Hepatic stellate cell (primary cell): Measurements from ENCODE around the gene MACF1.
"Not testable (repeated sequence)": the region's sequence is repeated elsewhere in the genome, so short reads cannot be mapped to it uniquely, and the experiment has no call there.

Experiments
- DNase-seq: peaks from one replicate; pipeline ENCODE4 v3.0.0; 2011; ENCODE audit warnings: low spot score

The MACF1 gene

DNA sequence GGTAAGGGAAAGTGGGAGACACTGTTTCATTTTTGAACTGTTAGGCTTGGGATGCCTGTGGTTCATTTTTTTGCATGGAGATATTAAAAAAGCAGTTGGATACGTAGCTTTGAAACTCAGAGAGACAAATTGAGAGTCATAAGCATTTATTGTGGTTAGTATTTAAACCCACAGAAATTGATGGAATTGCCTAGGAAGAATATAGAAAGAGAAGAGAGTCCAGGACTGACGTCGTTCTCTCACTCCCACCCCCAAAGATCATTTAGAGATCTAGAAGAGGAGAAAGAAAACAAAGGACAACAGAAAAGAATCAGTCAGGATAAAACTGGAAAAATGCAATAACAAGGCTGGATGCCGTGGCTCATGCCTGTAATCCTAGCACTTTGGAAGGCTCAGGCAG is 213.7 kb downstream of the MACF1 start:
- no peak for DNase-seq

GRCh38 chr1:39420493-39420892 is 216.0 kb downstream of the MACF1 start:
- no peak for DNase-seq

DNA sequence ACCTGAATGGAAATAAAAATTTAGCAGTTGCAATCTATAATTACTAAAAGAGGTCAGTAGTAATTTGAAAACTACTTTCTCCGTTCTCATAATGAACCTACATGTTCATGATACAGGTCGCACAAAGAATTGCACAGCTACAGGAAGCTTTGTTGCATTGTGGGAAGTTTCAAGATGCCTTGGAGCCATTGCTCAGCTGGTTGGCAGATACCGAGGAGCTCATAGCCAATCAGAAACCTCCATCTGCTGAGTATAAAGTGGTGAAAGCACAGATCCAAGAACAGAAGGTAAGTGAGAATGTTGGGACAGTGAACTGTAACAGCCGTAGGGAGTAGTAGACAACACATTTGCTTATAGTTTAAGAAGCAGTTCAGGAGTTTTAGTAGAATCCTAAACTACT is 218.1 kb downstream of the MACF1 start:
- no peak for DNase-seq

DNA sequence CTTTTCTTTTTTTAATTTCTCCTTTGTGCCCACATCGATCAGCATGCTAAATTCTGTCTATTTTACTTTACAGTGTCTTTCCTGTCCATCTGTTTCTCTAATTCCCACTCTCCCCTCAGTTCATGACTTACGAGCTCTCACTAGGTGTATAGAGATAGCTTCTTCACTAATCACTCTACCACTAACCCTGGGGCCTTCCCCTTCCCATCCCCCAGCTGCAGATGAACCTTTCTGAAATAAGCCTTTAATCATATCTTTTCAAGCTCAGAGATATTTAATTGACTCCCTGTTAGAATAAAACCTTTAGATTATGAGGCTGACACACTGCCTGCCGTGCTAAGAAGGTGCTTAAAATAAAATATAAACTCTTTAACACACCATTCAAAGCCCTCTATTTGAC is 220.7 kb downstream of the MACF1 start:
- no peak for DNase-seq

DNA sequence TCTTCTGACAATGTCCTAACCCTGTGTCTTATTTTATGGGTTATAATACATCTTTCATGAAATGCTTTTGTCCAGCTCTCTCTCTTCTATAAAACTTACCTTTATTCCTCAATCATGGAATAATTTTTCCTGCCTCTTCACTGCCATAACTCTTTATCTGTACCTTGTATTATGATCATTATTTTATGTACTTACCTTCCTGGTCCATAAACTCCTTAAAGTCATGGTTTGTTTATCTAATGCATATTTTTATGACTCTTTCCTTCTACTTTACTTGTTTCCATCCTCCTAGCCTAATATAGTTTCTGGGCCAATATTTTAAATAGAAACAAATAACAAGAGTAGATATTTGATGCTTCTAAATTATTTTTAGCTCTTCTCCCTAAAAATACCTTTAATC is 221.1 kb downstream of the MACF1 start:
- no peak for DNase-seq

DNA sequence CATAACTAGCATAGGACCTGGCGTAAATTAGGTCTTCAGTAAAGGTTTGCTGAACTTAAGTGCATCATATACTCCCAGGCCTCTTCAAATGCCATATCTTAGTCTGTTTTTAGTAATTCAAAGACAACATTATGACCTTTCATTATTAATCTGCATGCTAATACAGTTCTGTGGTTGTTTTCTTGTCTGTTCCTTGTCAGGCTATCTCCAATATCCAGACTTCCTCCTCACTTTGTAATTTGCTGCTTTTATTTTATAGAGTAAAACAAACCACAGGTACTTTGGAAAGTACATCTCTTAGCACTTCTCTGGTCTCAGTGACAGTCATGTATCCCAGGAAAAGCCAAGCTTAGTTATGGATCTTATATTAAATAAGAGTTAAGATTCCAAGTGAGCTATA is 221.9 kb downstream of the MACF1 start:
- no peak for DNase-seq

- DNase-seq: no peak
Measured at GRCh38 chr1:39427374-39427773, 222.9 kb downstream of the MACF1 start.

- no peak for DNase-seq
Measured at GRCh38 chr1:39427912-39428311, 223.4 kb downstream of the MACF1 start.

DNA sequence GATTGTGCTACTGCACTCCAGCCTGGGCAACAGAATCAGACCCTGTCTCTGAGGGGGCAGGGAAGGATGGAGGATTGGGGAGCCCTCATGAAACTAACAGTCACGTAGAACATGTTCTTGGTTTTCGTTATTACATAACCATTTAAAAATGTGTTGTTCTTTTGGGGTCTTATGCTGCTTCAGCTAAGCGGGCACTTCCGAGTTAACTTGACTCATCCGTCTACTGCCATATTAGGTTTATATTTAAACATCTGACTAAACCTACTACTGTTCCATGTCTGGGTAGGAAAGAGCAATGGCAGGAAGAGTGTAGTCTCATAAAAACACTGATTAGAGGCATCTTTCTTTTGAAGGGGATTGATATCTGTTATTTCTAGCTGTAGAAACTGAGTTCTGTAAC is 227.4 kb downstream of the MACF1 start:
- DNase-seq: no peak

GRCh38 chr1:39434797-39435395 is 230.4 kb downstream of the MACF1 start:
- no peak for DNase-seq

DNA sequence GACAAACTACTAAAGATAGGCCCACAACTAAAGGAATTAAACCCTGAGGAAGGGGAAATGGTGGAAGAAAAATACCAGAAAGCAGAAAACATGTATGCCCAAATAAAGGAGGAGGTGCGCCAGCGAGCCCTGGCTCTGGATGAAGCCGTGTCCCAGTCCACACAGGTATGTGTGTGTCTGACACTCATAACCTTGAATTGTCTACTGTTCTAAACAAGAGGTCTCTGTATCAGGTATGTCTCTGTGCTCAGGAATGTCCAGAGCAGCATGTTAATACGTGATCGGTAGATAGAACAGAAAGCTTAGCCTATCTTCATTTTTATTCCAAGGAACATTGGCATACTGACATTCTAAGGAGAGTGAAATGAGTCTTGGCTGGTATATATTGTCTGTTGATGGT is 231.1 kb downstream of the MACF1 start:
- DNase-seq: no peak

GRCh38 chr1:39436842-39437241 is 232.3 kb downstream of the MACF1 start:
- DNase-seq: no peak

GRCh38 chr1:39438042-39438441 is 233.5 kb downstream of the MACF1 start:
- no peak for DNase-seq

DNA sequence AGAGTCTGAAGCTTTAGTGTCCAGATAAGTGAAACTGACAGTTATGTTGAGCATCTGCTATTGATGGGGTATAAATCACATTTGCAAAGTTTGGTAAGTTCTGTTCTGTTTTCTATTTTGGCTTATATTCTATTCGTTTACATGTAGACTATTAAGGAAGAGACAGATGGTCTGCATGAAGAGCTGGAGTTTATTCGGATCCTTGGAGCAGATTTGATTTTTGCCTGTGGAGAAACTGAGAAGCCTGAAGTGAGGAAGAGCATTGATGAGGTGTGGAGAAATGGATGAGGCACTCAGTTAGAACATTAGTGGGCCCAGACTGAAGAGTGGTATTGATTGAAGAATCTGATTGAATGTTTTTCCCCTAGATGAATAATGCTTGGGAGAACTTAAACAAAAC is 236.4 kb downstream of the MACF1 start:
- no peak for DNase-seq

DNA sequence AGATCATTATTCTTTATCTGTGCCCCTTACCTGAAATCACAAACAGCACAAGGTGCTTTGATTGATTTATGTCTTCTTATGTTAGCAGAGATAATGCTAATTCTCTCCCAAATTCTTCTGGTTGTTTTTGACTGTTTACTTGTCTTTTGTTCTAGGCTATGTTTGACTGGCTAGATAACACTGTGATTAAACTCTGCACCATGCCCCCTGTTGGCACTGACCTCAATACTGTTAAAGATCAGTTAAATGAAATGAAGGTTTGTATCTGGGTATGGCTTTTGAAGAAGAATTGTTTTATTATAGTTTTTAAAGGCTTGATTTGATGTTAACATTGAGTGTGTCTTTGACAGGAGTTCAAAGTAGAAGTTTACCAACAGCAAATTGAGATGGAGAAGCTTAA is 237.3 kb downstream of the MACF1 start:
- no peak for DNase-seq

GRCh38 chr1:39445573-39445972 is 241.1 kb downstream of the MACF1 start:
- DNase-seq: no peak

- no peak for DNase-seq
Measured at GRCh38 chr1:39446986-39447567, 242.6 kb downstream of the MACF1 start.

- not testable (repeated sequence) for DNase-seq
Measured at GRCh38 chr1:39450041-39450440, 245.5 kb downstream of the MACF1 start.

- peak; percentile 32 for DNase-seq
Measured at GRCh38 chr1:39450956-39451606, 246.6 kb downstream of the MACF1 start.

DNA sequence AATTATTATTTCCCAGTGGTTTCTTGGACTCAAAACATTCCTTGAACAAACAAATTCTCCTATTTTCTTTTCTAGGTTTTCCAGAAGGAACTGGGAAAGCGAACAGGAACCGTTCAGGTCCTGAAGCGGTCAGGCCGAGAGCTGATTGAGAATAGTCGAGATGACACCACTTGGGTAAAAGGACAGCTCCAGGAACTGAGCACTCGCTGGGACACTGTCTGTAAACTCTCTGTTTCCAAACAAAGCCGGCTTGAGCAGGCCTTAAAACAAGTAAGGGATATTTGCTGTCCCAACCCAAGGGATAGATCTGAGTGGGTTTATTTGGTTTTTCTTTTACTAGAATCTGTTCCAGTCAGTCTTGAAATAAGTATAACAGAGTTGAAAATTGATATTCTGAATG is 247.6 kb downstream of the MACF1 start:
- no peak for DNase-seq

DNA sequence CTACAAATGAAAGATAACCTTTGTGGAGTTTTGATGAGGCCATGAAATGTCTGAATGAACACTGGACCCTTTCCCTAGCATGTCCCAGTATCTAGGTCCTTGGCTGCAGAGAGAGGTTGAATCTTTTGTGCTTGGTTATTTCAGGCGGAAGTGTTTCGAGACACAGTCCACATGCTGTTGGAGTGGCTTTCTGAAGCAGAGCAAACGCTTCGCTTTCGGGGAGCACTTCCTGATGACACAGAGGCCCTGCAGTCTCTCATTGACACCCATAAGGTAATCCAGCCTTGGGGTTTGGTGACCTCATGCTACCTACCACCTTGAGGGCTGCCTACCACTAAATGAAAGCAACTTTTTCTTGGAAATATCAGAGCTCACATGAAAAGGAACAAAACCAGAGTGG is 248.0 kb downstream of the MACF1 start:
- no peak for DNase-seq

- DNase-seq: no peak
Measured at GRCh38 chr1:39453603-39454002, 249.1 kb downstream of the MACF1 start.

DNA sequence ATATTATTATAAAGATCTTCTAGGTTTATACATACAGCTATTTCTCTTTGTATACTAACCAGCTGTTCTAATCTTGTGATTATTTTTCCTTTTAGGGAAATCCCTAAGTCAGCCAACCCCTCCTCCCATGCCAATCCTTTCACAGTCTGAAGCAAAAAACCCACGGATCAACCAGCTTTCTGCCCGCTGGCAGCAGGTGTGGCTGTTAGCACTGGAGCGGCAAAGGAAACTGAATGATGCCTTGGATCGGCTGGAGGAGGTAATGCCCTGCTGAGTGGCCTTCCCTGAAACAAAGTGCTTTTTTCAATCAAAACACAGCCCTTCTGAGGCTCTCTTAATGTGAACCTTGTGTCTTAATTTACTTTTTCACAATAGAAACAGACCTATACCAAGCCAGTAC is 254.5 kb downstream of the MACF1 start:
- DNase-seq: no peak

DNA sequence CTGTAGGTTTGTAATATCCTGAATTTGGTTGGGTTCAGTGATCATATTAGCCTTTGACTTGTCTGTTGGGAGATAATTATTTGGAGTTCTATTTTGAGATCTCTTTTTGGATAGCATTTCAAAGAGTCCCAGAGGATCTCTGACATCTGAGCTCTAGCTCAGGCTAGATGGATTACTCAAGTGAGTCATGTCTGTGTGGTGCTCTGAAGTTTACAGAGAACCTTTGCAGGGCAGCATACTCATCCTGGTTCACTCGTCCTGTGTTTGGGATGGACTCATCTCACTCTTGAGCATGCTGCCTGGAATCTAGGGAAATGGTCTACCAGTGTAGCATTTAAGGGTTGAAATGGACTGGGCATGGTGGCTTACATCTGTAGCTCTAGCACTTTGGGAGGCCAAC is 257.6 kb downstream of the MACF1 start:
- DNase-seq: peak; percentile 27
